SK-N-SH treated with all-trans-retinoic acid at 6 μM for 48 hours (cell line): ENCODE data around the gene PLEKHG5.

Source experiments
- CREB5 ChIP-seq: fragments of 250-450 bp; sonication (Bioruptor Pico); IDR thresholded peaks from 2 replicates; pipeline ENCODE4 v1.5.1; 2020; ENCODE audit warnings: low read depth, mild to moderate bottlenecking, moderate library complexity
- ESRRG ChIP-seq: fragments of 250-450 bp; sonication (Bioruptor Pico); IDR thresholded peaks from 2 replicates; pipeline ENCODE4 v1.6.1; 2021; ENCODE audit warnings: mild to moderate bottlenecking
- PATZ1 ChIP-seq: fragments of 250-450 bp; sonication (Bioruptor Pico); IDR thresholded peaks from 2 replicates; pipeline ENCODE4 v1.8.0; 2020; ENCODE audit warnings: mild to moderate bottlenecking, moderate library complexity, borderline replicate concordance
- TCF4 ChIP-seq: fragments of 250-450 bp; sonication (Bioruptor Pico); IDR thresholded peaks from 2 replicates; pipeline ENCODE4 v1.8.0; 2021; ENCODE audit warnings: mild to moderate bottlenecking, moderate library complexity, borderline replicate concordance
- ZFP3 ChIP-seq: fragments of 250-450 bp; sonication (Bioruptor Pico); IDR thresholded peaks from 2 replicates; pipeline ENCODE4 v1.5.0; 2020; ENCODE audit warnings: mild to moderate bottlenecking, moderate library complexity

DNA sequence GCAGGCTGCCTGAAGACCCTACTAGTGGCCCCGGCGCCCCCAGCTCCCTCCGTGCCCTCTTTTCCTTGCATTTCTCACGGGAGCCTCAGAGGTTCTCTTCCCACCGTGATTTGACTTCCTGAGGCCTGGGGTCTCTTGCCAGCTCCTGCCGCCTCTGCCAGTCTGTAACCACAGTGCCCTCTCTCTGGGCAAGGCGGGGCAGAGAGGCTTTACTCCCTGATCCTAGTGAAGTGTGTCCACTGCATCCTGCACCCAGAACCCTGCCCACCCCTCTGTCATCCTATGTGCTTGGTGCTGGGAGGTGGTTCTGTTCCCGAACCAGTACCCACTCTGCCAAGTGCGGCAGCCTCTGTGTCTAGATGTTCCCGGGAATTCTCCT, 64.5 kb downstream of the PLEKHG5 start:
- TF ChIP-seq ESRRG (no peak), PATZ1 (no peak), TCF4 (CRISPR knock-in tag) (no peak), ZFP3 (no peak), CREB5 (CRISPR knock-in tag) (no peak)
